GM12875 (cell line): Measurements from ENCODE around the gene CCL5.

Experiments used
- H3K4me3 ChIP-seq: one replicate; pipeline ENCODE4 v1.5.1; 2011; ENCODE audit warnings: low read depth, low read length, control low read depth
- TF ChIP-seq, protein P1 (sequence below): IDR thresholded peaks from 2 replicates; pipeline ENCODE4 v1.5.1; 2011; ENCODE audit warnings: low read depth, mild to moderate bottlenecking, control low read depth, inconsistent platforms, low read length, moderate library complexity, borderline replicate concordance; ENCODE audit not compliant: insufficient read depth

Gene CCL5

DNA sequence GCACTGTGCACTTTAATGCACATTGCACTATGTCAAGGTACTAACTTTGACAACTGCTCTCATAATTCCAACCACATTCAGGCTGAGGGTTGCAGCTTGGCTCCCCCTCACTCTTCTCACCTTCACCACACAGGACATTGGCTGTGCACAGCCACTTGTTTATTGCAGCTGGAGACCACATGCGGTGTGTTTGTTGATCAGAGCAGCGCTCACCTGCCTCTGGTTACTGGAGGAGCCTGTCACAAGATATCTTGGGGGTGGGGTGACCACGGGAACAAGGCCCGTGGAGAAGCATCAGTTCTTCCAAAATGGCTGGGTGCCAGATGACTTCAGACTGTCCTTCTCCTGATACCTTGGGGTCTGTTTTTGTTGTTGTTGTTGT is 10.6 kb upstream of the CCL5 start:
- no peak overlapping the region for H3K4me3 ChIP-seq
- TF ChIP-seq, protein P1, sequence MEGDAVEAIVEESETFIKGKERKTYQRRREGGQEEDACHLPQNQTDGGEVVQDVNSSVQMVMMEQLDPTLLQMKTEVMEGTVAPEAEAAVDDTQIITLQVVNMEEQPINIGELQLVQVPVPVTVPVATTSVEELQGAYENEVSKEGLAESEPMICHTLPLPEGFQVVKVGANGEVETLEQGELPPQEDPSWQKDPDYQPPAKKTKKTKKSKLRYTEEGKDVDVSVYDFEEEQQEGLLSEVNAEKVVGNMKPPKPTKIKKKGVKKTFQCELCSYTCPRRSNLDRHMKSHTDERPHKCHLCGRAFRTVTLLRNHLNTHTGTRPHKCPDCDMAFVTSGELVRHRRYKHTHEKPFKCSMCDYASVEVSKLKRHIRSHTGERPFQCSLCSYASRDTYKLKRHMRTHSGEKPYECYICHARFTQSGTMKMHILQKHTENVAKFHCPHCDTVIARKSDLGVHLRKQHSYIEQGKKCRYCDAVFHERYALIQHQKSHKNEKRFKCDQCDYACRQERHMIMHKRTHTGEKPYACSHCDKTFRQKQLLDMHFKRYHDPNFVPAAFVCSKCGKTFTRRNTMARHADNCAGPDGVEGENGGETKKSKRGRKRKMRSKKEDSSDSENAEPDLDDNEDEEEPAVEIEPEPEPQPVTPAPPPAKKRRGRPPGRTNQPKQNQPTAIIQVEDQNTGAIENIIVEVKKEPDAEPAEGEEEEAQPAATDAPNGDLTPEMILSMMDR = no peak

DNA sequence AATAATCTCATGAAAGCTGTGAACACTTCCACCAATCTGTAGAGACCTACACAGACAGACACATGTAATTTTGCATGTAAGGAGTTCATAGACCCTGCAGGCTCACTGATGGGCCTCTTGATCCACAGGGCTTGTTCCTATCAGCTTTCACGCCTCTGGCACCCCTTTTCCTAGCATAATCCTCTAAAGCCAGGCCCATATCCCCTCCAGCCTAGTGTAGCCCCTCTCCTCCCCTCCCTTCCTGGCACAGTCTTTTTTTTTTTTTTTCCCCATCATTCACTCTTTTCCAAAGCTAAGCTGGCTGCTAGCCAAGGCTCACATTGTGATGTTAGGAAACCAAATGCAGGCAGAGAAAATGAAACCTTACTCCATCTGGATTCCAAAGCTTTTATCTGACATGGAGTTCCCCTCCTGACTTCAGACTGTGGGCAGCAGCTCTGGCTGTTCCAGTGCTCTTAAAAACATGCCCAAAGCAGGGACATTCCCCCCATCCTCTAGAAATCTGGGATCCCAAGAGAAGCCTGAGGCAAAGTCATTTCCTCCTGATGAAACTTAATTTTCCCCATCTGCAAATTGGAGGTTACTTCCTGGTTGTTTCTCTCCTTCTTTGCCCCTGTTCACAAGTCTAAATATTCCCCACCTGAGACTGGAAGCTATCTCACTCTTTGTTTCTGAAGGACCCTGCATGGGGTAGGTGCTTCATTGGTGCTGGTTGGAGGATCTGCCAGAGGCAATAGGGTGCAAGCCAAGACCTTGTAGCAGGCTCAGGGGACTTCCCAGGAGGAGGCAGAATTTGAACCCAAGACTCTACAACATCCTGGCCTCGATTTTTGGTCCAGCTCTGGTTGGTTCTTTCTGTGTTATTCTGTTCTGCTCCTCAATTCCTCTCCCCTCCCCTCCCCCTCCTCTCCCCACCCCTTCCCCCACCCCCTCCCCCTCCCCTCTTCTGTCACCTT is 9.9 kb upstream of the CCL5 start:
- TF ChIP-seq, protein P1 = no peak

DNA sequence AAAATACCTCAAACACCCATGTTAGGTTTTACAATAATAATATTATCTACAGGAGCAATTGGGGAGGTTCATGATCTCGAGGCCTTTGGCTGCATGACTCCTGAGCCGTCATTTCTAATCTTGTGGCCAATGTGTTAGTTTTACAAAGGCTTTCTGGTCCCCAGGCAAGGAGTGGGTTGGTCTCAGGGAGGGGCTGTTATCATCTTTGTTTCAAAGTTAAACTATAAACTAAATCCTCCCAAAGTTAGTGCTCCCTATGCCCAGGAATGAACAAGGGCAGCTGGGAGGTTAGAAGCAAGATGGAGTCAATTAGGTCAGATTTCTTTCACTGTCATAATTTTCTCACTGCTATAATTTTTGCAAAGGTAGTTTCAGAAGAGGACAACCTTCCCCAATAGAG is 9.1 kb upstream of the CCL5 start:
- H3K4me3 ChIP-seq = no peak overlapping the region
- TF ChIP-seq, protein P1 = no peak

More for the DNA sequence above, 9.9 kb upstream of the CCL5 start:
- H3K4me3 ChIP-seq = no peak overlapping the region

DNA sequence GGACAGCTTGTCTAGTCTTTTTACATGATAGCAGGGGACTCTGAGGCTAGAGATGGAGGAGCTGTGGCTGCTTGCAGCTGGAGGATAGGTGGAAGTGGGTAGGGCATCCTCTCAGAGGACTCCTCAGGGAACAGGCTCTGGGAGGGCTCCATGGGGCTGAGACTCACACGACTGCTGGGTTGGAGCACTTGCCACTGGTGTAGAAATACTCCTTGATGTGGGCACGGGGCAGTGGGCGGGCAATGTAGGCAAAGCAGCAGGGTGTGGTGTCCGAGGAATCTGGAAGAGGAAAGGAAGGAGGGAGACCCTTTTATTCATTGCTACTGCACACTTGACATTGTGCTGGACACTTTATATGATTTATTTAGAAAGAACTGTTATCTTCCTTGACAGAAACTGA is 1.8 kb downstream of the CCL5 start:
- no peak overlapping the region for H3K4me3 ChIP-seq
- TF ChIP-seq, protein P1 = no peak

DNA sequence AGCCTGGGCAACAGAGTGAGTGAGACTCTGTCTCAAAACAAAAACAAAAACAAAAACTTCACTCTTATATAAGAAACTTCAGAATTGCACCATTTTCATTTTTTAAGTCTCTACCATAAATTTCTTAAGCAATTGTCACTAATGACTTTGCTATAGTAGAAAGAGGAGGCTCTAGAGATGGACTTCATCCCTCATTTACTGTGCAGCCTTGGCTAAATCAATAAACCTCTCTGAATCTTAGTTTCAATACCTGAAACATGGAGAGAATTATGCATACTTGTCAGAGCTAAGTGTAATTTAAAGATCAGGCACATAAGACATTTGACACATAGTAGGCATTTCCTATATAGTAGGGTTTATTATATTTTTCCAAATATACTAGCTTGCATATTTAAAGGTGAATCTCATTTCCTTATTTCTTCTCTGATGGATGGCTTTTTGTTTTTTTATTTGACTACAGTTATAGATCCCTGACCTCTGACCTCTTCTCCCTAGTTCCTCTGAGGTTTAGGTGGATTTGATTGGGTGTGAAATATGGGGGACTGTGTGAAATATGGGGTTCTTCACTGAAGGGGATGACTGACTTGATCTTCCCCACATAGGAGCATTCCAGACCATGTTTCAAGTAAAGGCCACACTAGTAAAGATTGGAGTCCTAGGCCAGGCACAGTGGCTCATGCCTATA is 2.7 kb downstream of the CCL5 start:
- TF ChIP-seq, protein P1 = no peak

DNA sequence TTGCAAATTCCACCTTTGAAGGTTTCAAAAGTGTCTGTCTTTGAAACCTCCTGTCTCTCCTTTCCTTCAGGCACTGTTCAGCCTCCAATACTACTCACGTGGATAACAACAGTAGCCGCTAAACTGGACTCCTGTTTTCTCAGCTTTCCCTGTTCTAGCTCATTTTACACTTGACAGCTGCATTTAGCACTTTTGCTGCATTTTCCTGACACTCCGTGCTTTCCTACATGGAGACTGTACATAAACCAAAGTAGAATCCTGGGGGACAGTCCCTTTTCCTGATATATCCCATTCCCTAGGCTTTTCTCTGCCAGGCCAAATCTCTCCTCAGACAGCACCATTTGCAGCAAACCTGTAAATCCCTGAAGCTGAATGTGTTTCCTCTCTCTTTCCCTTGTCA is 3.6 kb downstream of the CCL5 start:
- no peak overlapping the region for H3K4me3 ChIP-seq
- TF ChIP-seq, protein P1 = no peak

More for the DNA sequence above, 2.7 kb downstream of the CCL5 start:
- no peak overlapping the region for H3K4me3 ChIP-seq

DNA sequence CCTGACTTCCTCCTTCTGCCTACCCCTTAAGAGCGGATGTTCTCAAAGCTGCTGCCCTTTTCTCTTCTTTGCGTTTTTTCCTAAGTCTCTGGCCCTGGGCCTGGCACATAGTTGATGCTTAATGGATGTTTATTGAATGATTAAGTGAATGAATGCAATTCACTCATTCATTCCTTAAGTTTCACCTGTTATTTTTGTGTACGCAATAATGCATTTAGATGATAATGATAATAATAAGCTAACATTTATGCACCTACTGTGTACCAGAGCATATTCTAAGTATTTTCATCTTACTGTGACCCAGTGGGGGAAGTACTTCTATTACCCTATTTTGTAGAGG is 4.4 kb downstream of the CCL5 start:
- TF ChIP-seq, protein P1 = no peak
- H3K4me3 ChIP-seq = no peak overlapping the region
